HPDE6-E6E7 (cell line): ENCODE measurements around the gene GRAMD1B.
"Not testable (repeated sequence)": the region's sequence is repeated elsewhere in the genome, so short reads cannot be mapped to it uniquely, and the experiment has no call there.

Source experiments
- DNase-seq: peaks from one replicate; pipeline ENCODE4 v3.0.0; 2011; ENCODE audit warnings: missing footprints; ENCODE audit errors: extremely low spot score

GRAMD1B gene

DNA sequence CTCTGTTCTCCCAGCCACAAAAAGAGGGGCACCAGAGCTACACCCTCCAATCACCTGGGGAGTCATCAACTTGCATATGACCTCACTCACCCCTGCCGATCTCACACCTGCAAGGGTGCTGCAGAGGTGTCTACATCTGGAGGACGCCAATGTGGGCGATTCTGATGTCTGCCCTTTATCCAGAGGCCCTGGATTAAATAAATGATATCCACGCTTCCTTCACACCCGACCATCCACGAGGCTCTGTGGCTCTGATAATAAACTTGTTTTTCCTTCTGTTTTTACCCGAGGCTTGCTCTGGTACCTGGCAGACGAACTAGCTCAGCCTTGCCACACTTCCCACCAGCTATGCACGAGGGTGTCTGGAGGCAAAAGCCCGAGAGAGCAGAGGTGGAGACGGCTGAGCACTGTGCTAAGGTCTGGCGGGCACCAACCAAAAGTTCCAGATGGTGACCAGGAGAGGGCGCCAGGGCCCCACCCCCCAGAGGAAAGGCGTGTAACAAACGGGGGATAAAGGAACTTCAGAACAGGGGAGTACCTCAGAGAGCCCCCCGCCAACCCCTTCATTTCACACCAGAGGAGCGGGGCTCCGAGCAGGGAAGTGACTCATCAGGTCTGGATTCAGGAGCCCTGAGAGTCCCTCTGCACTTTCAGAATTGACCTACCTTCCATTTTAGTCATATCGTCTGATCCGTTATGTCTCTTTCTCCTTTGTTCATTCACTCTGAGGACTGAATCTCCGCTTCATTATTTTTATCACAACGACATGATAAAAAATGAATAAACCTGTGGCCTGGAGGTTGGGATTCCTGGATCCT lies 210.8 kb downstream of the GRAMD1B start:
- DNase-seq = peak; percentile 29

DNA sequence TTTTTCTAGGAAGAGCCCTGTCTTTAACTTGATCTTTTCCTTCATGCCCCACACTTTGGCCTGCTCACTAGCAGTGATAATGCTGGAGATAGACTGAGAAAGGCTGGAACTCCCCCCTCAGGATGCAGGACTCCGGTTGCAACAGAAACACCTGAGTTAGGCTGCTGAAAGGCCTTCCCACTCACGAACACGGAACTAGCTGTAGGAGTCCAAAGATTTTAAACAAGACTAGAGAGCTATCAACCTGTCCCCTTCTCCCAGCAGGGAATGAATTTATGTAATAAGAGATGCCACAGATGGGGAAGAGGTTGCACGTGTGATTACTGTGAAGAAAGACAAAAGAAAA lies 211.4 kb downstream of the GRAMD1B start:
- DNase-seq = no peak

- no peak for DNase-seq
These were observed 212.4 kb downstream of the GRAMD1B start for GRCh38 chr11:123642435-123642834.

GRCh38 chr11:123645286-123645975 lies 215.4 kb downstream of the GRAMD1B start:
- no peak for DNase-seq

DNA sequence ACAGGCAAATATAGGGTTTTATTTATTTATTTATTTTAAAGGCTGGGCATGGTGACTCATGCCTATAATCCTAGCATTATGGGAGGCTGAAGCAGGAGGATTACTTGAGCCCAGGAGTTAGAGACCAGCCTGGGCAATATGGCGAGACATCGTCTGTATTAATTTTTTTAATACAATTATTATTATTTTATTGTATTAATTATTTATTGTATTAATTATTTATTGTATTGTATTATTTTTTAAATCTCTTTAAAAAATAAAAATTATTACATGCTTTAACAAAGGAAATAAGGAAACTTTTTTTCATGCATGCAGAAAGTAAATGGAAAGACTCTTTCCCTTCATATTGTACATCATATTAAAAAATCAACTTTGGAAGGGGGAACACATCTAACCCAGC lies 220.8 kb downstream of the GRAMD1B start:
- DNase-seq = no peak

DNA sequence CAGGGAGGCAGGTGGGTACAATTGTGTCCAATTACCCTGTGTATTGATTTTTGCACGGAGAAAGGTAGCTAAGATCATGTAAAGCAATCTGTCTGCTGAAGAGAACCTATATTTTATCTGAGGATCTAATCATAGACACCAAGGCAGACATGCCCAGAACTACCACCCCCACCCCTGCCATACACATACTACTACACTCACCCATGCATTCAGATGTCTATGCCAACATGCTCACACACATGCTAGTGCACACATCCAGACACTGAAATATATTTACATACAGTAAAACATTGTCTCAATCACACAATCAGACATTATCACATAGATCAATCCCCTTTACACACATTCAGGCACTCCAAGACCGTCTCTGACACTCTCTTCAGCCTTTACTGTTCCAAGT lies 222.5 kb downstream of the GRAMD1B start:
- DNase-seq = no peak

DNA sequence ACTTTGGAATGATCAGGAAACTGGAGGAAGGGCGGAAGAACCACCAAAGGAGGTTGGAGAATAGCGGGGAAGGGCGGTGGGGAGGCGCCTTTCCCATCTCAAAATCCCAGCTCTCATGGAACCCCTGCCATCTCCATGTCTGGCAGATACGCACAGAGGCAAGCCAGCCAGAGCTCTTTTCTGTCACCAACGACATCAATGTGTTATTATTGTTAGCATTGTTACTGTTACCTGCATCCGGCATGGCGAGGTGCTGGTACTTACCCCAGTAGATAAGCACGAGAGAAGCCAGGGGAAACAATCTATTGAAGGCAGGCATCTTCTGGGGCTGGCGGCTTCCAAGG lies 223.4 kb downstream of the GRAMD1B start:
- DNase-seq = peak; percentile 13

DNA sequence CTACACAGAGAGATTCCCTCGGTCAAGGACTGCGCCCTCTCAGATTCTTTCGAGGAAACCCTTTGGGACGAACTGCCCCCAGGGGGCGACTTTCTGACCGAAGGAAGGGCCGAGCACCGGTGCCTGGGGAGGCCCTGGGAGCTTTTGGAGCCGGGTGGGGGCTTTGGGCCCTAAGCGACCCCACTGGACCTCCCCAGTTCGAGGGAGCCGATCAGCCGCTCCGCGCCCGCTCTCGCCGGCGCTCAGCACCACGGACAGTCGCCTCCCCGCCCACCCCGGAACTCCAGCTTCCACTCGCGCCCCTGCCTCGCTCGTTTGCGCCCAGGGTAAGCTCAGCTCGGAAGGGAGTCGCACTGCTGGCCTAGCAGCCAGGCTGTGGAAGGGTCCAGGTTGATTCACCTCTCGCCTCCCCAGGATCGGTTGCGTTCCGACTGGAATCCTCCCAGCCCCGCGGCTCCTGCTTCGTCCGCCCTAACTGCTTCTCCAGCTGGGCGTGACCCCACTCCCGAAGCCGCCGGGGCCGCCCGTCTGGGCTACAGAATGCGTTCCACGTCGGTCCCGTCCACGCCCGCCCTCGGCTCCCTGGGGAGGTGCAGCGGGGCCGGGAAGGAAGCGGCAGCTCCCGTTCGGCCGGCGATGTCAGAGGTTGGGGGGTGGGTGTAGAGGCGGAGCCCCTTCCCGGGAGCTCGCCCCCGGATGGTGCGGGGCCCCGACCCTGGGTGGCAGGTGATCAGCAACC lies 223.9 kb downstream of the GRAMD1B start:
- peak; percentile 50 for DNase-seq

- DNase-seq = peak; percentile 69
These were observed 224.6 kb downstream of the GRAMD1B start, which contains the start of gene SCN3B for GRCh38 chr11:123654566-123655081. Gene SCN3B (minus strand): TSS chr11:123654624. CDS start chr11:123653801, 823 bp downstream.

DNA sequence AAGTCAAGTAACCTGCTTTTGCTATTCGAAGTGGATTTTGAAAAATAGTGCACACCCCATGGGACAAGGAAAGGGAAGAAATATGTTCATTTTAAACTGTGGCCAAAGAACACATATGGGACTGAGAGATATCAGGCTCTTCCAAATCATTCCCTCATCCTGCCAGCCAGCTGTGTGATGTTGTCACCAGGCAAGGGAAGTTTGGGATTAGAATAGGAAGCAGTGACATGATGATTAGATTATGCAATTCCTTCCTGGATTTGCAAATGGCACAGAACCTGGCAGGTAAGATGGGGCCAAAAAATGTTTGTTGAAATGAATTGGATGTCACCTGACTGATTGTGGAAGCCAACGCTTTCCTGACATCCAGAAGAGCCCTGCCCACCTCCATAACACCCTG lies 229.2 kb downstream of the GRAMD1B start:
- DNase-seq = no peak

DNA sequence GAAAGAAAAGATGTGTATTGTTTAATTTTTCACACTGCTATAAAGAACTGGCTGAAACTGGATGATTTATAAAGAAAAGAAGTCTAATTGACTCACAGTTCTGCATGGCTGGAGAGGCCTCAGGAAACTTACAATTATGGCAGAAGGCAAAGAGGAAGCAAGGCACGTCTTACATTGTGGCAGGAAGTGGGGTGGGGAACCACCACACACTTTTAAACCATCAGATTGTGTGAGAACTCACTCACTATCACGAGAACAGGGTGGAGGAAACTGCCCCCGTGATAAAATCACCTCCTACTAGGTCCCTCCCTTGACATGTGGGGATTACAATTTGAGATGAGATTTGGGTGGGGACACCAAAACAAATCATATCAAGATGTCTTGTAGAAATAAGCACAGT lies 229.9 kb downstream of the GRAMD1B start:
- DNase-seq = not testable (repeated sequence)

- DNase-seq = no peak
These were observed 235.2 kb downstream of the GRAMD1B start for GRCh38 chr11:123665306-123665705.

DNA sequence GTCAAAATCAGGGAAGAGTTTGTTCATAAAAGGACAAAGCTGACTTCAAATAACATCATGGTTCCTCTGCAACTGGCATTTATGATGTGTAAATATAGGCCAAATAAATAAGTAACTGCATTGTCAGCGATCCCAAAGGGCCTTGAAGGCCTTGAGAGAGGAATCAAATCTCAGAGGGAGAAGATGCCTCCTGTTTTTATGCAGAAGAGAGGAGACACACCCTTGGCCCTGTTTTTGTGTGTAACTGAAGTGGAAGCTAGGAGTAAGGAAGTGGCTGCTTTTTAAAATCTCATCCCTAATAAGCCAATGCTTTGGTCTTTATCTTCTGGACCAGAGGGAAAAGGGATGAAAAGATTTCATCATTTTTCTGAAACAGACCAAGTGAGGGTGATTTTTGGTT lies 240.0 kb downstream of the GRAMD1B start:
- DNase-seq = no peak

DNA sequence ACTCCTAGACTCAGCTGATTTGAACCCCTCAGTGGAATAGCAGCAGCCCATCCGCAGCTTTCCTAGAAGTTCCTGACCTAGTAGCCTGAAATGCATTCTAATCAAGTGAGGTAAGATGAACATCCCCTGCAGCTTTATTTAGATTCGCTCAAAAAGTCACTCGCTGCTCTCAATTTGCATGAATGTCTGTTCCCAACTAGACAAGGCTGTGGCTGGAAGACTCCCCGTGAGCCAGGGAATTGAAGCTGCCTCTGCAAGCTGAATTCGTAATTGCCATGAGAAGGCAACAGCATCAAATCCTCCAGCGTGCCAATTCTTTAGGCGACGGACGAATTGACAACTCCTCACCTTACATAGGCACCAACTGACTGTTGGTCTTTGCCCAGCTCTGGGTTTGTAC lies 241.5 kb downstream of the GRAMD1B start:
- no peak for DNase-seq

GRCh38 chr11:123672568-123672967 lies 242.5 kb downstream of the GRAMD1B start:
- no peak for DNase-seq

- DNase-seq = no peak
These were observed 244.2 kb downstream of the GRAMD1B start for GRCh38 chr11:123674297-123674696.
